Nephron progenitor cell (in vitro differentiated cells): ENCODE data around the gene CABP4.
"Not testable (repeated sequence)": the region's sequence is repeated elsewhere in the genome, so short reads cannot be mapped to it uniquely, and the experiment has no call there.

ENCODE experiments used
- DNase-seq: peaks from one replicate; pipeline ENCODE4 v3.0.0; 2021
- H3K27ac Mint-ChIP-seq: 2 replicates; pipeline ENCODE4 v1.8.0; 2021; ENCODE audit warnings: mild to moderate bottlenecking, moderate library complexity, mixed read lengths
- H3K27me3 Mint-ChIP-seq: 2 replicates; pipeline ENCODE4 v1.8.0; 2021; ENCODE audit warnings: mild to moderate bottlenecking, low read depth, mixed read lengths; ENCODE audit not compliant: poor library complexity
- H3K36me3 Mint-ChIP-seq: 2 replicates; pipeline ENCODE4 v1.8.0; 2021; ENCODE audit warnings: low read depth, mixed read lengths
- H3K4me1 Mint-ChIP-seq: 2 replicates; pipeline ENCODE4 v1.8.0; 2021; ENCODE audit warnings: mixed read lengths
- H3K4me3 Mint-ChIP-seq: 2 replicates; pipeline ENCODE4 v1.8.0; 2021; ENCODE audit warnings: mild to moderate bottlenecking, moderate library complexity, mixed read lengths
- H3K9me3 Mint-ChIP-seq: 2 replicates; pipeline ENCODE4 v1.8.0; 2021; ENCODE audit warnings: mild to moderate bottlenecking, moderate library complexity, mixed read lengths
- TF ChIP-seq, protein P1 (sequence below): fragments of 200-600 bp; sonication (generic); IDR thresholded peaks from 2 replicates; pipeline ENCODE4 v1.5.0; 2021; ENCODE audit warnings: antibody characterized with exemption

The CABP4 gene

DNA sequence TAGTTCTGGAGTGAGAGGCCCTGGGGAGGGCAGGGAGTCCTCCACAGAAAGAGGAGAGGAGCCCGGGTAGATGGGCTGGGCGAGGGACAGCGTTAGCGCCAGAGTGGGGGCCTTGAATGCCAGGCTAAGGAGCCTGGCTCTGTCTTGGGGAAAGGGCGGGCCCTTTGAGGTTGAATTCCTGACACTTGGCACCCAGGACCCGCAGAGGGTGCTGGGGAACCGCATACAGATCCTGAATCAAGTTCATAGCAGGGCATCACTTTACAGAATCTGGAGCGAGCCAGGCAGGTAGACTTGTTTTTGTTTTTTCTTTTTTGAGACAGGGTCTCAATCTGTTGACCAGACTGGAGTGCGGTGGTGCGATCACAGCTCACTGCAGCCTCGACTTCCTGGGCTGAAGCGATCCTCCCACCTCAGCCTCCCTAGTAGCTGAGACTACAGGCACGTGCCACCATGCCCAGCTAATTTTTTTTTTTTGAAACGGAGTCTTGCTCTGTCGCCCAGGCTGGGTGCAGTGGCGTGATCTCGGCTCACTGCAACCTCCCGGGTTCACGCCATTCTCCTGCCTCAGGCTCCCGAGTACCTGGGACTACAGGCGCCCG is 33.6 kb upstream of the CABP4 start:
- TF ChIP-seq, protein P1, sequence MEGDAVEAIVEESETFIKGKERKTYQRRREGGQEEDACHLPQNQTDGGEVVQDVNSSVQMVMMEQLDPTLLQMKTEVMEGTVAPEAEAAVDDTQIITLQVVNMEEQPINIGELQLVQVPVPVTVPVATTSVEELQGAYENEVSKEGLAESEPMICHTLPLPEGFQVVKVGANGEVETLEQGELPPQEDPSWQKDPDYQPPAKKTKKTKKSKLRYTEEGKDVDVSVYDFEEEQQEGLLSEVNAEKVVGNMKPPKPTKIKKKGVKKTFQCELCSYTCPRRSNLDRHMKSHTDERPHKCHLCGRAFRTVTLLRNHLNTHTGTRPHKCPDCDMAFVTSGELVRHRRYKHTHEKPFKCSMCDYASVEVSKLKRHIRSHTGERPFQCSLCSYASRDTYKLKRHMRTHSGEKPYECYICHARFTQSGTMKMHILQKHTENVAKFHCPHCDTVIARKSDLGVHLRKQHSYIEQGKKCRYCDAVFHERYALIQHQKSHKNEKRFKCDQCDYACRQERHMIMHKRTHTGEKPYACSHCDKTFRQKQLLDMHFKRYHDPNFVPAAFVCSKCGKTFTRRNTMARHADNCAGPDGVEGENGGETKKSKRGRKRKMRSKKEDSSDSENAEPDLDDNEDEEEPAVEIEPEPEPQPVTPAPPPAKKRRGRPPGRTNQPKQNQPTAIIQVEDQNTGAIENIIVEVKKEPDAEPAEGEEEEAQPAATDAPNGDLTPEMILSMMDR, result no peak
- peaks cover 19% of the 10 kb centered on the region for H3K4me1 Mint-ChIP-seq
- H3K27ac Mint-ChIP-seq, result no peak overlapping the region
- H3K9me3 Mint-ChIP-seq, result no peaks in the 10 kb centered on the region
- DNase-seq, result no peak
- peak overlapping the region; percentile 67 for H3K4me3 Mint-ChIP-seq
- no peaks in the 10 kb centered on the region for H3K36me3 Mint-ChIP-seq
- peaks cover 23% of the 10 kb centered on the region for H3K27me3 Mint-ChIP-seq

DNA sequence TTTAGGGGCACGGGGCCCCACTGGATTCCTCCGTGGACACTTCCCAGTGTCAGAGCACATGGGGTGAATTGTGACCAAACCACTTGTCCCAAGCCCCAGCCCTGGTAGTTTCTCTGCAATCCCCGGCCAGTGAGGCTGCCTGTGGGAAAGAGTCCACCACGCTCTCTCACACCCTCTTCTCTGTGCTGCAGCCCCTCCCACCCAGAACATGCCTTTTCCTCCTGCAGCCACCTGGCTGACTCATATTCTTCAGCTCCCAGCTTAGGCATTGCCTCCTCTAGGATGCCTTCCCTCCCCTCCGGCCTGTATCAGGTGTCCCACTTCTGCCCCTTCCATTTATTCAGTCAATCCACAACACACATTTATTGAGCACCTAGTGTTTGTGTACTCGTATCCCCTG is 32.3 kb upstream of the CABP4 start:
- H3K4me3 Mint-ChIP-seq, result no peak overlapping the region
- no peak overlapping the region for H3K27ac Mint-ChIP-seq

DNA sequence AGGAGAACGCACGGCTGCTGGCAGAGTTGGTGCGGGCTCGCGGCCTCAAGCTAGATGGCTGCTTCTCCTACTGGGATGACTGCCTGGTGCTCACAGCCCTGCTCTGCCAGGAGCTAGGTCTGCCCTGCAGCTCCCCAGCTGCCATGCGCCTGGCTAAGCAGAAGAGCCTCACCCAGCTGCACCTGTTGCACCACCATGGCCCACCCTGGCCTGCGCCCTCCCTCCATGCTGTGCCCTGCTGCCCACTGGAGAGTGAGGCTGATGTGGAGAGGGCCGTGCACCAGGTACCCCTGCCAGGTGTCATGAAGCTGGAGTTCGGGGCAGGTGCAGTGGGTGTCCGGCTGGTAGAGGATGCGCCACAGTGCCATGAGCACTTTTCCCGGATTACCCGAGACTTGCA is 31.7 kb upstream of the CABP4 start:
- Mint-ChIP-seq H3K36me3 (no peaks in the 10 kb centered on the region), H3K27me3 (peaks cover 15% of the 10 kb centered on the region), H3K4me1 (peaks cover 23% of the 10 kb centered on the region), H3K4me3 (no peak overlapping the region), H3K27ac (no peak overlapping the region), H3K9me3 (no peaks in the 10 kb centered on the region)
- TF ChIP-seq, protein P1, result no peak
- no peak for DNase-seq

More for the DNA sequence above, 32.3 kb upstream of the CABP4 start:
- no peaks in the 10 kb centered on the region for H3K36me3 Mint-ChIP-seq
- peaks cover 15% of the 10 kb centered on the region for H3K27me3 Mint-ChIP-seq
- H3K4me1 Mint-ChIP-seq, result peaks cover 19% of the 10 kb centered on the region
- no peaks in the 10 kb centered on the region for H3K9me3 Mint-ChIP-seq
- no peak for DNase-seq
- TF ChIP-seq, protein P1, result no peak

DNA sequence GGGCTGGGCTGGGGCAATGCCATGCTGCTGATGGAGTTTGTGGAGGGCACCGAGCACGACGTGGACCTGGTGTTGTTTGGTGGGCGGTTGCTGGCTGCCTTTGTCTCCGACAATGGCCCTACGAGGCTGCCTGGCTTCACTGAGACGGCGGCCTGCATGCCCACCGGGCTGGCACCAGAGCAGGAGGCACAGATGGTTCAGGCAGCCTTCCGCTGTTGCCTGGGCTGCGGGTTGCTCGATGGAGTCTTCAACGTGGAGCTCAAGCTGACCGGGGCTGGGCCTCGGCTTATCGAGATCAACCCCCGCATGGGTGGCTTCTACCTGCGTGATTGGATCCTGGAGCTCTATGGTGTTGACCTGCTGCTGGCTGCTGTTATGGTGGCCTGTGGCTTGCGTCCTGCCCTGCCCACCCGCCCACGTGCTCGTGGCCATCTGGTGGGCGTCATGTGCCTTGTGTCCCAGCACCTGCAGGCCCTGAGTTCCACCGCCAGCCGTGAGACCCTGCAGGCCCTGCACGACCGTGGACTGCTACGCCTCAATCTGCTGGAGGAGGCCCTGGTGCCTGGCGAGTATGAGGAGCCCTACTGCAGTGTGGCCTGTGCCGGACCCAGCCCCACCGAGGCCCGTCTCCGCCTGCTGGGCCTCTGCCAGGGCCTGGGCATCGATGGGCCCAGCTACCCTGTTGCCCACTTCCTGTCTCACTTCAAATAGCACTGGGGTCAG is 31.1 kb upstream of the CABP4 start:
- Mint-ChIP-seq H3K27ac (no peak overlapping the region), H3K27me3 (peaks cover 15% of the 10 kb centered on the region), H3K36me3 (no peaks in the 10 kb centered on the region), H3K4me1 (peaks cover 26% of the 10 kb centered on the region), H3K4me3 (no peak overlapping the region), H3K9me3 (no peaks in the 10 kb centered on the region)
- TF ChIP-seq, protein P1, result no peak
- DNase-seq, result no peak

DNA sequence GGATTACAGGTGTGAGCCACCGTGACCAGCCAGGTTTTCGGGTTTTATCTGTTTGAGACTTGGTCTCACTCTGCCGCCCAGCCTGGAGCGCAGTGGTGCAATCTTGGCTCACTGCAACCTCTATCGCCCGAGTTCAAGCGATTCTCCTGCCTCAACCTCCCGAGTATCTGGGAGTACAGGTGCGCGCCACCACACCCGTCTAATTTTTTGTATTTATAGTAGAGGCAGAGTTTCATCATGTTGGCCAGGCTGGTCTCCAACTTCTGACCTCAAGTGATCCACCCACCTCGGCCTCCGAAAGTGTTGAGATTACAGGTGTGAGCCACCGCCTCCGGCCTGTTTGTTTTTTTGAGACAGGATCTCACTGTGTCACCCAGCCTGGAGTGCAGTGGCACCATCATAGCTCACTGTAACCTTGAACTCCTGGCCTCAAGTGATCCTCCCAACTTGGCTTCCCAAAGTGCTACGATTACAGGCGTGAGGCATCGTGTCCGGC is 27.7 kb upstream of the CABP4 start:
- H3K27me3 Mint-ChIP-seq, DNase-seq, H3K9me3 Mint-ChIP-seq, H3K36me3 Mint-ChIP-seq, H3K27ac Mint-ChIP-seq: not testable (repeated sequence)
- peaks cover 27% of the 10 kb centered on the region for H3K4me1 Mint-ChIP-seq
- peak overlapping the region; percentile 96 for H3K4me3 Mint-ChIP-seq

DNA sequence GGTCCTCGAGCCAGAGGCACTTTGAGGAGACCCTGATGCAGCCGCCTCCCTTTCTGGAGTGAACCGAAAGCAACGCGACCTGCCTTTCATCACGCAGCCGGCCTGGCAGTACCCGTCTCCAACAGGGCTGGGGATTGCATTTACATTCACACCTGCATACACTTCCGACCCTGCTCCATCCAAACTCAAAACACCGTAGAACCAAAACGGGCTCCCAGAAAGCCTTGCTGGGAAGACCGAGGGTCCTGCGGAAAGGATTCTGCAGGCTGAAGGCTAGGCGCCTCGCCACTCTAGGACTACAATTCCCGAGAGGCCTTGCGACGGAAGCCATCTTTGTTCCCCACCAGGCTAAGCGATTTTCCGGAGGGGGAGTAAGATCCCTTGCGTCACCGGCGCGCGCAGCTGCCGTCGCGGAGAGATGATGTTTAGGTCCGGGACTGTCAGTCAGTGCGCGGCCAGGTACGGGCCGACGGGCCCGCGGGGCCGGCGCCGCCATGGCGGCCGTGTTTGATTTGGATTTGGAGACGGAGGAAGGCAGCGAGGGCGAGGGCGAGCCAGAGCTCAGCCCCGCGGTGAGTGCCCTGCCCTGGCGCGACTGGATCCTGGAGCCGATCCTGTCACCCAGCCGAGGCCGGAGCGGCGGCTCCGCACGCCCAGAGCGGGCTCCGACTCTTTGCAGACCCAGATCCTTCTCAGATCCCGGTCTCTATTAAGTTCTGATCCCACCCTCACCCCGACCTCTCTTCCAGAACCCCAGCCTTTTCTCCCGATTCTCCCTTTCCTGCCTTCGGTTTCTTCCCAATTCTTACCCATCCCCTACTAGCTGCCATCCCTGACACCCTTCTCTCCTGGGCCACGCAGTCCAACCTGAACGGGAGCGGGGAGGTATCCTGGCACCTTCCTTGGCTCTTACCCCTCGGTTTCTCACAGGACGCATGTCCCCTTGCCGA is 26.8 kb upstream of the CABP4 start, which contains the start of gene RPS6KB2:
Gene RPS6KB2 (plus strand): TSS at position 443 of the 950 bp plus-strand sequence. CDS start 52 bp downstream, at position 495.
- DNase-seq, result peak; percentile 99
- Mint-ChIP-seq H3K9me3 (no peaks in the 10 kb centered on the region), H3K4me3 (peak within 1 kb of the TSS; percentile 96), H3K27me3 (peaks cover 4% of the 10 kb centered on the region), H3K4me1 (peaks cover 19% of the 10 kb centered on the region), H3K36me3 (peaks cover 9% of the 10 kb centered on the region), H3K27ac (peak within 1 kb of the TSS; percentile 97)
- TF ChIP-seq, protein P1, result no peak
